CD4-positive, alpha-beta T cell treated with Interferon gamma for 1 hour (primary cell): ENCODE measurements around the gene KRTAP5-4.
"Not testable (repeated sequence)": the region's sequence is repeated elsewhere in the genome, so short reads cannot be mapped to it uniquely, and the experiment has no call there.

Experiments
- DNase-seq: peaks from one replicate; pipeline ENCODE4 v3.0.0-alpha.2; 2020

KRTAP5-4 gene

GRCh38 chr11:1598406-1598805 lies 23.5 kb downstream of the KRTAP5-4 start:
- not testable (repeated sequence) for DNase-seq

GRCh38 chr11:1597994-1598380 lies 24.0 kb downstream of the KRTAP5-4 start, which contains the start of gene KRTAP5-2:
Gene KRTAP5-2, minus strand, starts transcription at chr11:1598294. Its CDS starts 44 bp downstream, at chr11:1598250.
- no peak for DNase-seq

GRCh38 chr11:1597331-1597993 lies 24.5 kb downstream of the KRTAP5-4 start:
- no peak for DNase-seq

GRCh38 chr11:1596576-1597121 lies 25.3 kb downstream of the KRTAP5-4 start:
- not testable (repeated sequence) for DNase-seq

- not testable (repeated sequence) for DNase-seq
These were observed 25.9 kb downstream of the KRTAP5-4 start for GRCh38 chr11:1595994-1596575.

- DNase-seq, result no peak
These were observed 29.3 kb downstream of the KRTAP5-4 start for GRCh38 chr11:1592628-1593027.

- no peak for DNase-seq
These were observed 31.9 kb downstream of the KRTAP5-4 start for GRCh38 chr11:1589996-1590395.

GRCh38 chr11:1589191-1589963 lies 32.6 kb downstream of the KRTAP5-4 start:
- peak; percentile 38 for DNase-seq

GRCh38 chr11:1586699-1587098 lies 35.2 kb downstream of the KRTAP5-4 start:
- DNase-seq, result no peak

- not testable (repeated sequence) for DNase-seq
These were observed 37.1 kb downstream of the KRTAP5-4 start, which contains the start of gene KRTAP5-1 for GRCh38 chr11:1584661-1585370. Gene KRTAP5-1, minus strand, starts transcription at chr11:1585283. Its CDS starts 34 bp downstream, at chr11:1585249.

GRCh38 chr11:1582909-1583308 lies 39.0 kb downstream of the KRTAP5-4 start:
- DNase-seq, result not testable (repeated sequence)

- no peak for DNase-seq
These were observed 40.0 kb downstream of the KRTAP5-4 start for GRCh38 chr11:1581976-1582375.

GRCh38 chr11:1576825-1577224 lies 45.1 kb downstream of the KRTAP5-4 start:
- no peak for DNase-seq

GRCh38 chr11:1575756-1576155 lies 46.2 kb downstream of the KRTAP5-4 start:
- DNase-seq, result not testable (repeated sequence)

- DNase-seq, result no peak
These were observed 47.0 kb downstream of the KRTAP5-4 start for GRCh38 chr11:1574933-1575242.

- peak; percentile 70 for DNase-seq
These were observed 47.6 kb downstream of the KRTAP5-4 start for GRCh38 chr11:1574238-1574932.

- DNase-seq, result no peak
These were observed 48.1 kb downstream of the KRTAP5-4 start for GRCh38 chr11:1573903-1574237.

GRCh38 chr11:1573077-1573902 lies 48.6 kb downstream of the KRTAP5-4 start:
- peak; percentile 47 for DNase-seq

GRCh38 chr11:1572197-1573076 lies 49.5 kb downstream of the KRTAP5-4 start, which contains the start of gene DUSP8:
Gene DUSP8, minus strand, starts transcription at chr11:1572271. Its CDS starts 6,445 bp downstream, at chr11:1565826.
- peak; percentile 95 for DNase-seq

GRCh38 chr11:1571760-1572196 lies 50.2 kb downstream of the KRTAP5-4 start:
- no peak for DNase-seq
